Measurements from ENCODE around the gene FMNL1. TPM values are rescaled to one million over a fixed set of nuclear protein-coding genes. Genes with fewer than 3 reads are reported as not detected.

FMNL1 gene
- total and polyA plus RNA-seq, 2 experiments from 2014 or later, result 1.4 to 4.2 TPM

DNA sequence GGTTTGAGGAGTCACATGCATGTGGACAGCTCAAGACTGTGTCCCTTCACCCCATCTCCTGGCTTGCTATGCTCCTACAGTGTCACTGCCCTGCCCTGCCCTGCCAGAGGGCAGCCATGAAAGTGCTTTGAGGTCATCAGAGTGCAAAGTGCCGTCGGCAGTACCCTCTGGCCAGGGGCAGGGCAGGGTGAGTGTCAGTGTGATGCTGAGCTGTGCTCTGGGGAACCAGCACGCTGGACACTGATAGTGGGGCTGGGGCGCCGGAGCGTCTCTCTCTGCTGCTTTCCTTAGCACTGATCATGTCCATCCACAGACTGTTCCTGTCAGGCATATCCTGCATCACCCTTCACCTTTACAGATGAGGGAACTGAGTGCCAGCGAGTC, 41.8 kb downstream of the FMNL1 start:
- no peak for DNase-seq
- WGBS, 2 experiments (ENCODE audit: low coverage in 1 of 2, low lambda C conversion rate in 2 of 2, missing lambda C conversion rate in 2 of 2), result 78 to 79% methylated on average over 7 of the region's 7 CpGs
- no peaks in the 10 kb centered on the region for H3K27me3 ChIP-seq (replicated peaks; ENCODE audit: insufficient read depth)
- no peaks in the 10 kb centered on the region for H3K9me2 ChIP-seq (ENCODE audit: insufficient read depth)
- no peaks in the 10 kb centered on the region for H3K79me2 ChIP-seq (ENCODE audit: insufficient read depth)
- no peak overlapping the region for H3K27ac ChIP-seq
- H4K20me1 ChIP-seq (ENCODE audit: insufficient read depth), result no peaks in the 10 kb centered on the region
- in situ Hi-C loops (cut with MboI), result no loop called here
- H2AFZ ChIP-seq, result no peak overlapping the region
- H3K4me2 ChIP-seq (ENCODE audit: unreplicated experiment), result no peak overlapping the region
- TF ChIP-seq EZH2 (IDR thresholded peaks at IDR 0.05; ENCODE audit: insufficient read depth, poor library complexity, severe bottlenecking), result no peak
- TF ChIP-seq EZH2phosphoT487 (IDR thresholded peaks at IDR 0.05; ENCODE audit: insufficient read depth, low read depth), result no peak
- H3K36me3 ChIP-seq (ENCODE audit: low read depth), result peaks cover 22% of the 10 kb centered on the region; the same call in 1 of the 2 replicates
- no peaks in the 10 kb centered on the region for H3K9me3 ChIP-seq (ENCODE audit: low read depth)
- H3K9ac ChIP-seq, result no peak overlapping the region
- H3K4me3 ChIP-seq, result no peak overlapping the region
- H3F3A ChIP-seq (ENCODE audit: insufficient read depth), result peaks cover 33% of the 10 kb centered on the region
- peaks cover 12% of the 10 kb centered on the region for H3K4me1 ChIP-seq (ENCODE audit: insufficient read depth)

- Histone ChIP-seq H4K20me1 (ENCODE audit: insufficient read depth) (no peaks in the 10 kb centered on the region), H3K4me3 (no peak overlapping the region), H3K4me2 (ENCODE audit: unreplicated experiment) (no peak overlapping the region), H2AFZ (no peak overlapping the region), H3K9ac (no peak overlapping the region), H3K9me3 (ENCODE audit: low read depth) (no peaks in the 10 kb centered on the region), H3K36me3 (ENCODE audit: low read depth) (peaks cover 32% of the 10 kb centered on the region), H3K9me2 (ENCODE audit: insufficient read depth) (no peaks in the 10 kb centered on the region), H3F3A (ENCODE audit: insufficient read depth) (peaks cover 27% of the 10 kb centered on the region), H3K27ac (no peak overlapping the region), H3K79me2 (ENCODE audit: insufficient read depth) (no peaks in the 10 kb centered on the region), H3K4me1 (ENCODE audit: insufficient read depth) (peaks cover 12% of the 10 kb centered on the region), H3K27me3 (replicated peaks; ENCODE audit: insufficient read depth) (no peaks in the 10 kb centered on the region)
- TF ChIP-seq EZH2 (IDR thresholded peaks at IDR 0.05; ENCODE audit: insufficient read depth, poor library complexity, severe bottlenecking) (no peak), EZH2phosphoT487 (IDR thresholded peaks at IDR 0.05; ENCODE audit: insufficient read depth, low read depth) (no peak)
- no peak for DNase-seq
- in situ Hi-C loops (cut with MboI), result no loop called here
- 96 to 97% methylated on average over 14 of the region's 14 CpGs for WGBS, 2 experiments (ENCODE audit: low coverage in 1 of 2, low lambda C conversion rate in 2 of 2, missing lambda C conversion rate in 2 of 2)
Observed at GRCh38 chr17:45264430-45264829, 42.7 kb downstream of the FMNL1 start.

GRCh38 chr17:45264988-45265387, 43.3 kb downstream of the FMNL1 start:
- peaks cover 36% of the 10 kb centered on the region for H3K36me3 ChIP-seq (ENCODE audit: low read depth)
- H4K20me1 ChIP-seq (ENCODE audit: insufficient read depth), result no peaks in the 10 kb centered on the region
- TF ChIP-seq EZH2phosphoT487 (IDR thresholded peaks at IDR 0.05; ENCODE audit: insufficient read depth, low read depth), result no peak
- no peak for TF ChIP-seq EZH2 (IDR thresholded peaks at IDR 0.05; ENCODE audit: insufficient read depth, poor library complexity, severe bottlenecking)
- H3K4me1 ChIP-seq (ENCODE audit: insufficient read depth), result peaks cover 12% of the 10 kb centered on the region
- 79 to 86% methylated on average over 8 of the region's 8 CpGs for WGBS, 2 experiments (ENCODE audit: low coverage in 1 of 2, low lambda C conversion rate in 2 of 2, missing lambda C conversion rate in 2 of 2)
- H3K9me3 ChIP-seq (ENCODE audit: low read depth), result no peaks in the 10 kb centered on the region
- H3K9me2 ChIP-seq (ENCODE audit: insufficient read depth), result no peaks in the 10 kb centered on the region
- in situ Hi-C loops (cut with MboI), result no loop called here
- H3K27me3 ChIP-seq (replicated peaks; ENCODE audit: insufficient read depth), result no peaks in the 10 kb centered on the region
- DNase-seq, result no peak
- H3K4me3 ChIP-seq, result no peak overlapping the region
- no peak overlapping the region for H2AFZ ChIP-seq
- no peak overlapping the region for H3K27ac ChIP-seq
- no peaks in the 10 kb centered on the region for H3K79me2 ChIP-seq (ENCODE audit: insufficient read depth)
- H3K9ac ChIP-seq, result no peak overlapping the region
- H3K4me2 ChIP-seq (ENCODE audit: unreplicated experiment), result no peak overlapping the region
- H3F3A ChIP-seq (ENCODE audit: insufficient read depth), result peaks cover 27% of the 10 kb centered on the region

DNA sequence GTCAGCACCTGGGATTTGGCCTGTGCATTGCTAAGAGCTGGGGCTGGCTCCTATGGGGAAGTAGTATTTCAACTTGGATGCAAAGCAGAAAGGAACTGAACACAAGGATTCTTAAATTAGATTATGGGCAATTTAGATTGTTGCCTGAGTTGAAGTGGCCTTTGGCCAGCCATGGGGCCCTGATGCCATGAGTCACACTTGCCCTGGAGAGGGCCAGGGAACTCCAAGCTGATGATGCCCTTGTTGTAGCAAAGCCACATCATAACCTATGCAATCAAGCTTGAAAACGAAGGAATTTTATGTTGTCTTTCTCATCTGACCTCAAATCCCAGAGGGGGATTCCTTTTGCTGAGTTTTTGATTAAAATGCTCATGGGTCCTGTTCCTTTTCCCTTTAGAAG, 44.1 kb downstream of the FMNL1 start:
- Histone ChIP-seq H2AFZ (no peak overlapping the region), H3K79me2 (ENCODE audit: insufficient read depth) (no peaks in the 10 kb centered on the region), H3K27me3 (replicated peaks; ENCODE audit: insufficient read depth) (no peaks in the 10 kb centered on the region), H3K36me3 (ENCODE audit: low read depth) (peaks cover 36% of the 10 kb centered on the region), H4K20me1 (ENCODE audit: insufficient read depth) (no peaks in the 10 kb centered on the region), H3K4me2 (ENCODE audit: unreplicated experiment) (peak overlapping the region; percentile 52), H3K4me3 (no peak overlapping the region), H3K9me2 (ENCODE audit: insufficient read depth) (no peaks in the 10 kb centered on the region), H3K9ac (peak overlapping the region; percentile 23; the same call in 1 of the 2 replicates), H3K27ac (peak overlapping the region; percentile 73), H3K9me3 (ENCODE audit: low read depth) (no peaks in the 10 kb centered on the region), H3K4me1 (ENCODE audit: insufficient read depth) (peaks cover 12% of the 10 kb centered on the region), H3F3A (ENCODE audit: insufficient read depth) (peaks cover 27% of the 10 kb centered on the region)
- peak; percentile 96 for DNase-seq
- WGBS, 2 experiments (ENCODE audit: low coverage in 1 of 2, low lambda C conversion rate in 2 of 2, missing lambda C conversion rate in 2 of 2), result 0 to 5% methylated on average over 1 of the region's 1 CpG
- TF ChIP-seq EZH2phosphoT487 (IDR thresholded peaks at IDR 0.05; ENCODE audit: insufficient read depth, low read depth) (0 out of 2 replicates have a peak, but pooled peaks have one; percentile 31), EZH2 (IDR thresholded peaks at IDR 0.05; ENCODE audit: insufficient read depth, poor library complexity, severe bottlenecking) (no peak)
- in situ Hi-C loops (cut with MboI), result no loop called here
